Measurements from ENCODE around the gene FBLL1.
"Not testable (repeated sequence)": the region's sequence is repeated elsewhere in the genome, so short reads cannot be mapped to it uniquely, and the experiment has no call there.

The FBLL1 gene

DNA sequence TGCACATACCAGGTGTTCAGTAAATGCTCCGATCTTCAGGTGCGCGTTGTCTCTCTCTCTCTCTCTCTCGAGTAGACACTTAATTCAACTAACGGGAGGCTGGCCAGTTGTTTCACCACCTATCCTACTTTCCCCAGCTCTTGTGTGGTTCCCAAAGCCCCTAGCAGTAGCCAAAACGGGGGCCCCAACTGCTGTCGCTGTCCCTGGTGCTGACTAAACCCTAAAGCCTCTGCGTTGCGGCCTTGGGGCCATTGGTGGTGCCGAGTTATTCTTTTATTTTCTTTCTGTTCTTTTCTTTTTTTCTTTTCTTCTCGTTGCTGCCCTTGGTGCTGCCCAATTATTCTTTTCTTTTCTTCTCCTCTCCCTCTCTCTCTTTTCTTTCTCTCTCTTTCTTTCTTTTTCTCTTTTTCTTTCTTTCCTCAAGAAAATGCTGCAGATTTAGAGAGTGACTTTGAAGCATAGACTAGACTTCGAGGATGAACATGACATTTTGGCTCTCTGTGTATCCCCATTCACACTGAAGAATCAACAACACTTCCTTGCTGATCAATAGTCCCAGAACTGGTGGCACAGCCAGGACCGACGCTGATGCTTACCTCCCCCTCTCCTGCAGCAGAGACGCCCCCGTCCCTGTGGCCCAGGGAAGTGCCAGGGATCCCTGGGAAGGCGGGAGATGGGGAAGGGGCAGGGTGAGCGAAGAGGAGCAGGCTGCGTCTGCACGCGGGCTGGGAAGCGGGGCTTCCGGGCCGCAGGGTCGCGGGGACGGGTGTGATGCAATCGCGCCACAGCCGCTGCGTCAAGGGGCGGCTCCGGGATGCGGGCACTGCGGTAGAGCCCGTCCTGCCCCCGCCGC, at the start of gene FBLL1:
TSS of gene FBLL1 (plus strand) at position 785 of the 853 bp plus-strand sequence. CDS start 200 bp downstream, outside the sequence.
- peak; percentile 7 to 14 for DNase-seq

DNA sequence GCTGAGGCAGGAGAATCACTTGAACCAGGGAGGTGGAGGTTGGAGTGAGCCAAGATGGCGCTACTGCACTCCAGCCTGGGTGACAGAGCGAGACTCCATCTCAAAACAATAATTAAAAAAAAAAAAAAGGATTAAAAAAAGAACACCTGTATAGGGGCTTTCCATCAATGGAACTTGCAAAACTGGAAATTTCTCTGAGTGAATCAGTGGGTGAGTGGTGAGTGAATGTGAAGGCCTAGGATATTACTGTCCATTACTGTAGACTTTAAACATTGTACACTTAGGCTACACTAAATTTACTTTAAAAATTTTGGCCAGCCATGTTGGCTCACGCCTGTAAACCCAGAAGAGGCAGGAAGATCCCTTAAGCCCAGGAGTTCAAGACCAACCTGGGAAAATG, 48.5 kb upstream of the FBLL1 start:
- no peak for DNase-seq

DNA sequence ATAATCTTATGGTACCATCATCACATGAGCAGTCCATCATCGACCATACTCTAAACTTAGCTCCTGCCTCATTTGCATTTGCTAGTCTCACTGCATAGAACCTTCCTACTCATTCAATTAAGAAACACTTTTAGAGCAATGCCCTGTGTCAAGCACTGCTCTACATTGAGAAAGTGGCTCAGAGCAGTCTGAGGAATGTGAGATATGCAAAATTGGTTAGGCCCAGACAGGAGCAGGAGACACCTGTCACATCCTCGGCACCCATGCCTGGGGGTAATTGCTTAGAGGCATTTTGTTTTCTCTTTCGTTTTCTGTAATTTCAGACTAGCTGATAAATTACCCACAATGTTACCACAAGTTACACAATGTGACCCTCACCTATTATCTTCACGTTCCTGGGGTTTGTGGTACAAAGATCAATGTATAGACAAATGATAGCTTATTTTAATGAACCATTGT, 47.7 kb upstream of the FBLL1 start:
- DNase-seq, result no peak

DNA sequence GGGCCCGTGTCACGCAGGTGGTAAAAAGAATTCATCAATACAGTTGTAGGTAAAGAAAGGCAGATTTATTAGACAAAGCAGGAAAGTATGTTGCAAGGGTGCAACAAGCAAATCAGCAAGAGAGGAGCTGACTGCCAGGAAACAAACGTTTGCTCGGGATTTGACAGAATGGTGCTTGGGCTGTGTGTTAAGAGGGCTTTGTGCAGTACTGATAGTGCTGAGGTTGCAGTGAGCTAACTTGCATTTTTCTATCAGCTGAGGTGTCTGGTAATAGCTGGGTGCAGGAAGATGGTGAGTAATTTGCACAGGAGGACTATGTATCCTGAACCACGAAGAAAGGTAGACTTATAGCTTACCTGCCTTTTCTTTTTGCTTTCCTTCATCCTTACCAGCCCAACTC, 46.7 kb upstream of the FBLL1 start:
- DNase-seq, result no peak

DNA sequence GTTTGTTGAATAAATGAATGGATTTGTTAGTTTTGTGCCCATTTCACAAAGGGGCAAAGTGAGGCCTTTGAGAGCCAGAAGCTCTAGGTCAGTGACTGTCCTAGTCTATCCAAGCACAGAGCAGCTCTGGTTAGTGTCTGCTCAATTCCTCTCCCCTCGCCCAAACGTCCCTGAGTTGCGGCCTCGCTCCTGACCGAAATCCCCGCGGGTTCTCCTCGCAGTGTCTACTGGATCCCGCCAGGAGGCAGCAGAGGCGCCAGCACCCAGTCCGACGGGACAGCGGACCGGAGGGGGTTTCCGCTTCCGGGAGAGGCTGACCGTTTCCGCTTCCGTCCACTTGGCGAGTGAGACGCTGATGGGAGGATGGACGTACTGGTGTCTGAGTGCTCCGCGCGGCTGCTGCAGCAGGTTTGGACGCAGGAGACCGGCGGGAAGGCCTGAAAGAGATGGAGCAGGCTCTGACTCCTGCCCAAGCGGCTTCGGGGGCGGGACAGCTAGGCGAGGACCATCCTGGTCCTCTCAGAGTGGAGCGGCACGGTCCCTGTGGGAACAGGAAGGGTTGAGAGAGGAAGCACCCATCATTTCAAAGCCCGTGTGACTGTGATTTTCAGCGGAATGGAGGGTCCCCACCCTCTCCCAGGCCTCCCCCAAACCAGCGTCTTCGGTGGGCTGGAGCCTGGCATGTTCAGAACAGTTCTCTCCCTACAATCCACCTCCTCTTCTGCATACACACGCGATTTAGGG, 42.8 kb upstream of the FBLL1 start, which contains the start of gene RARS1:
TSS of gene RARS1 (plus strand) at position 336 of the 744 bp plus-strand sequence. CDS start at position 364, 28 bp downstream.
- peak; percentile 87 to 89 for DNase-seq

DNA sequence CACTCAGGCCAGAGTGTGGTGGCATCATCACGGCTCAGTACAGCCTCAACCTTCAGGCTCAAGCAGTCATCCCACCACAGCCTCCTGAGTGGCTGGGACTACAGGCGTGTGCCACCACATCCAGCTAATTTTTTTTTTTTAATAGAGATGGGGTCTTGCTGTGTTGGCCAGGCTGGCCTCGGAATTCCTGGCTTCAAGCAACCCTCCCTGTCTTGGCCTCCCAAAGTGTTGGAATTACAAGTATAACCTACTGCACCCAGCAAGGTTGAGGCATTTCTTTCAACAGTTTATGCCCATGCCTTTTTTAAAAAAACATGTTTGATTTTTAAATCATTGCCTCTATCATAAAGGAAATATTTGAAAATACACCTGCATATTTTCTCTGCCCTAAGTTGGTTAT, 40.0 kb upstream of the FBLL1 start:
- DNase-seq, result no peak

DNA sequence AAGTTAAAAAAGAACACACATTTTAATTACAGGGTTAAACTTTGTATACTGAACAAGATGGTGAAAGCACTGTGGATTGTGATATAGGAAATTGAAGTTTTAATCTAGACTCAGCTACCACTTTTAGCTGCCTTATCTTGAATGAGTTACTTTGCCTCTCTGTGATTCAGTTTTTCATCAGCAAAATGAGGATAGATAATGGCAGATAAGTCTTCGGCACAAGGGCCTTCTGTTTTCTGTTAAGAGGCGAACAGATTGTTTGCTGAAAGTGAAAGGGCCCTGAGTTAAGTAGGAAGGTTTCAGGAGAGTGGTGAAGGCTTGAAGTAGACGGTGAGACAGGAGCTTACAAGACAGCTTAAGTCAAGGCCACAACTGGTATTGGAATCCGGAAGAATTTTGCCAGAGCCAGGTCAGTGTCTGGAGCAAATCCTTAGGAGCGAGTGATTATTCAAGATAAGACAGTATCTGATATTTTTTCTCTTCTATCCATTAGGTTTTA, 35.0 kb upstream of the FBLL1 start:
- DNase-seq, result no peak

DNA sequence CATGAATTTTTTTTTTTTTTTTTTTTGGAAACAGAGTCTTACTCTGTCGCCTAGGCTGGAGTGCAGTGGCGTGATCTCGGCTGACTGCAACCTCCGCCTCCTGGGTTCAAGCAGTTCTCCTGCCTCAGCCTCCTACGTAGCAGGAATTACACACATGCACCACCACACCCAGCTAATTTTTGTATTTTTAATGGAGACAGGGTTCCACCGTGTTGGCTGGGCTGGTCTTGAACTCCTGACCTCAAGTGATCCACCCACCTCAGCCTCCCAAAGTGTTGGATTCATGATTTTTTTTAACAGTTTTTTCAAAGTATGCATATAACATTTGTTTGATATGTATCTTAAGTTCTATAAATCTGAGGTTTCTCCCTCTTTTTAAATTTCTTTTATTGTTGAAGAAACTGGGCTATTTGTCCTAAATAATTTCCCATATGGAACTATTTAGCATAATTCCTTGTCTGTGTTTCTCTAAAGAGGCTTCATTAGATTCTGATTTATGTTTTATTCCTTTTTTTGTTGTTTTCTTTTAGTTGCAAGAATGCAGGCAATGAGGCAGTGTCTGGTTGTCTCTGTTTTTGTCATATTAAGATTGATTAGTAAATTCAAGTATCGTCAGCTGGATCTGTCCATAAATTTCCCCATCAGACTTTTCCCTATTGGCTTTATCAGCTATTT, 26.4 kb upstream of the FBLL1 start:
- DNase-seq, result no peak

DNA sequence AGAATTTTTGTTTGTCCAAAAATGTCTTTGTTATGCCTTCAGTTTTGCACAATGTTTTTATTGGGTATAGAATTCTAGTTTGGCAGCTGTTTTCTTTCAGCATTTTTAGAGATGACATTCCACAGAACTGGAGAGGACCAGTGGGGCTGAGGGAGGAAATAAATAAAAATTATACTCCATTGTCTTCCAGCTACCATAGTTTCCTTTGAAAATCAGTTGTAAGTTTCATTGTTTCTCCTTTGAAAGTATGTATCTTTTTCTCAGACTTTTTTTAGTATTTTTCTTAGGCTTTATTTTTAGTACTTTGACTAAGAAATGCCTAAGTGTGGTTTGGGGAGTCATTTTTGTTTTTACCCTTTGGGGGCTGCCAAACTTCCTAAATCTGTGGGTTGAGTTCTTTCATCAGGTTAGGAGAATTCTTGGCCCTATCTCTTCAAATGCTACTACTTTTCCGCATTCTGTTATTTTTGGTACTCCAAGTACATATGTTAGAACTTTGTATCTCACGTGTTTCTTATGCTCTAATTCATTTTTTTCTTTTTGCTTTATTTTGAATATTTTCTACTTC, 15.2 kb upstream of the FBLL1 start:
- DNase-seq, result no peak

DNA sequence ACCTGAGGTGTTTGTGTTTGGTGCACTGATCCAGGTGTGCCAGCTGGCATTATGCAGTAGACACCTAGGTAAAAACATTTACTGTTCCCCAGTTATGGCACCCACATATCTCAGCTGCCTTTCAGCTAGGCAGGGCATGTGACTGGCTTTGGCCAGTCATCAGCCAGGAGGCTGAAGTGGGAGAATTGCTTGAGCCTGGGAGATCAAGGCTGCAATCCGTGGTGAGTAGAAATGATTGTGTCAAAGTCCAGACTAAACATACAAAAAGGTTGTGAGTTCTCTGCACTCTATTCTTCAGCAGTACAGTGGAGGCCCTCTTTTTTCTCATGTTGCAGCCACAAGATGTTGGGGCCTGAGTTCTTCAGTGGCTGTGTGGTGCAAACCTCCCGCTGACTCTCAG, 3.2 kb upstream of the FBLL1 start:
- no peak for DNase-seq

DNA sequence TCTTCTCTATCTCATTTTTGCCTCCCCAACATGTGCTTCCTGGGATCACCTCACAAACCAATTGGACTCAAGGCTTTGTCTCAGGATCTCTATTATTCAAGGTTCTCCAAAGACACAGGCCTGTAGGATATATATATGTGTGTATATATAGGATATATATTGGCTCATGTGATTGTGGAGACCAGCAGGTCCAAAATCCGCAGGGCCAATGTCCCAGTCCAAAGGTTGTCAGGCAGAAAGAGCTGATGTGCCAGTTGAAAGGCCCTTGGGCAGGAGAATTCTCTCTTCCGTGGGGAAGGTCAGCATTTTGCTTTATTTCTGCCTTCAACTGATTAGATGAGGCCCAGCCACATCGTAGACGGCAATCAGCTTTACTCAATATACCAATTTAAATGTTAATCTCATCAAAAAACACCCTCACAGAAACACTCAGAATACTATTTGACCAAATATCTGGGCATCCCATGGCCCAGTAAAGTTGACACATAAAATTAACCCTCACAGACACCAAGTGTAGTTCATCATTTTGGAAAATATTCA, 1.3 kb upstream of the FBLL1 start:
- no peak for DNase-seq

DNA sequence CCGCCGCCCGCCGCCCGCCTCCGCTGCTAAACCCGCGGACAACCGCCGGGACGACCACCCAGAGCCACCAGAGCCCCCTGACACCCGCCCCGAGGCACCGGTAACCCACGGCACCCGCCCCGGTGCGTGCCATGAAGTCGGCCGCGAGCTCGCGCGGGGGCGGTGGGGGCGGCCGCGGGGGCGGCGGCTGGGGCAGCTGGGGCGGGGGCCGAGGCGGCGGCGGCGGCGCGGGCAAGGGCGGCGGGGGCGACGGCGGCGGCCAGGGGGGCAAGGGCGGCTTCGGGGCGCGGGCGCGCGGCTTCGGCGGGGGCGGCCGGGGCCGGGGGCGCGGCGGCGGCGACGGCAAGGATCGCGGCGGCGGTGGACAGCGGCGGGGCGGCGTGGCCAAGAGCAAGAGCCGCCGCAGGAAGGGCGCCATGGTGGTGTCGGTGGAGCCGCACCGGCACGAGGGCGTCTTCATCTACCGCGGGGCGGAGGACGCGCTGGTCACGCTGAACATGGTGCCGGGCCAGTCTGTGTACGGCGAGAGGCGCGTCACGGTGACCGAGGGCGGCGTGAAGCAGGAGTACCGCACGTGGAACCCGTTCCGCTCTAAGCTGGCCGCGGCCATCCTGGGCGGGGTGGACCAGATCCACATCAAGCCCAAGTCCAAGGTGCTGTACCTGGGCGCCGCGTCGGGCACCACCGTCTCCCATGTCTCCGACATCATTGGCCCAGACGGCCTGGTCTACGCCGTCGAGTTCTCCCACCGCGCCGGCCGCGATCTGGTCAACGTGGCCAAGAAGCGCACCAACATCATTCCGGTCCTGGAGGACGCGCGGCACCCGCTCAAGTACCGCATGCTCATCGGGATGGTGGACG, 499 bp downstream of the FBLL1 start:
- no peak for DNase-seq

DNA sequence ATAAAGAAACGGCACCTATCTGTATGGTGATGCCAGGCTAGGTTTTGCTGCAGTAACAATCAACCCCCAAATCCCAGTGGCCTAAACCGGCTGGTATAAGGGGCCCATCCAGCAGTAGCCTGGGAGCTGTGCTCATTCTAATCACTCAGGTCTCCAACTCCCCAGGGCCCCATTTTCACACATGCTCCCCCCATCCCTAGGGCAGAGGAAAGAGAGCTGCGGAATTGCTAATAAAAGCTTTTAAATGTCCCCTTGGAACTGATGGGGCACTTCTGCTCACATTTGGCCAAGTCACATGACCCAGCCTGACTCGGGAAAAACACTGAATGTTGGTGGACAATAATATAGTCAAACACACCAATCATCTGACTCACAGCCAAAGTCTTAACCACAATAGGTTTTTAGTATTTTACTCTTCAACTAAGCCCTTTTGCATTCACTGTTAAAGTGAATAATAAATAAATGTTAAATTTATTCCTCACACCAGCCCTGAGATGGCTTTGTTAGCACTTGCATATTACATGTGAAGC, 1.6 kb downstream of the FBLL1 start:
- no peak for DNase-seq

DNA sequence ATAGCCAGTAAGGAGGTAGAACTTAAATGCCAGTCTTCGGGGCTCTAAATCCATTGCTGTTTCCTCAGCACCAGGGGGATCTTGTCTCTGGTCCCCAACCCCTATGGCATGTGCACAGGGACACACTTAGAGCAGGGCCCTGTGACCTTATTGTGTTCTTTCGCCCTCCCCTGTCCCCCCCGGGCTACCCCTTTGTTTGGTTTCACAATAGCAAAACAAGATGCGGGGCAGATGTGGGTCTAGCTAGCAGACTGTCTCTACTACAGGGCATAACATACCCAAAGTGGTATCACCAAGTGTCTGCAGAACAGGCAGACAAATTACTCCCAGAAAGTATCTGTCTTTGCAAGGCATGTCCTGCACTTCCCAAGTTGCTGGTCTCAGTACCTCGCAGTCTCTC, 2.1 kb downstream of the FBLL1 start:
- no peak for DNase-seq

DNA sequence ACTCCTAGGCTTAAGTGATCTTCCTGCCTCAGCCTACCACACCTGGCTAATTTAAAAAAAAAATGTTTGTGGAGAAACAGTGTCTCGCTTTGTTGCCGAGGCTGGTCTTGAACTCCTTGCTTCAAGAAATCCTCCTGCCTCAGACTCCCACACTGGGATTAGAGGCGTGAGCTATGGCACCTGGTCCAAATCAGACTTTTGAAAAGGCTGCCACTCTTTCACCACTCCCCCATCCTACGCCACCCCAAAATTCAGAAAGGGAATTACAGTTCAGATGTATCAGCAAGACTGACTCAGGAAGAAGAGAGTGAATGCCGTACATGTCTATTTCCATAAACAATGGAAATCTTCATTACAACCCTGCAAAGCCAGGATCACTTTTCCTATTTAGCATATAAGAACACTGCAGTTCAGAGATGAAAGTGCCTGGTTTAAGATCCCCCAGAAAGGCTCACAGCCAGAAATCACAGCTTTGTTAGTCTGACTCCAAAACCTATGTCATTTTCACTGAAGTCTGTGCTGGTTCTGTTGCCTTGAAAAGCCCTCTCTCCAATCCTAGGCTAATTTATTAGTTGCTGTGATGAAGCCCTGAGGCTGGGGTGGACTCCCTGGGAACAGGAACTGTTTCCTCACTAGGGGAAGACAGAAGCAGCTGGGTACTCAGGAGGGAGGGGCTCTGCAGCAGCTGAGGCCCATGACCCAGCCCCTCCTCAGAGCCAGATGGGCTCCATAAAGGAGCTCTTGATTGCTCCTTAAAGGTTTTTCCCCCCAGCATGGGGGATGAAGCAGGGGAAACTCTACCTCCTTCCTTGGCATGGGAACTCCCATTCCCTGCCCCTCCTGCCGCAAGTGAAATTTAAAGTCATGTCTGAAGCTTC, 3.1 kb downstream of the FBLL1 start:
- DNase-seq, result no peak

DNA sequence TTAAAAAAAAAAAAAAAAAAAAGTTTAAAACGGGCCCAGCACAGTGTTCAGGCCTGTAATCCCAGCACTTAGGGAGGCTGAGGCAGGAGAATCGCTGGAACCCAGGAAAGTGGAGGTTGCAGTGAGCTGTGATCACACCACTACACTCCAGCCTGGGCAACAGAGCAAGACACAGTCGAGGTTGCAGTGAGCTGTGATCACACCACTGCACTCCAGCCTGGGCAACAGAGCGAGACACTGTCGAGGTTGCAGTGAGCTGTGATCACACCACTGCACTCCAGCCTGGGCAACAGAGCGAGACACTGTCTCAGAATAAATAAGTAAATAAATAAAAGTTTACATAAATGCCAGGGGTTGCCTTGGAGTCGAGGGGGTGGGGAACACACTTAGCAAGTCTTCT, 5.2 kb downstream of the FBLL1 start:
- not testable (repeated sequence) for DNase-seq

DNA sequence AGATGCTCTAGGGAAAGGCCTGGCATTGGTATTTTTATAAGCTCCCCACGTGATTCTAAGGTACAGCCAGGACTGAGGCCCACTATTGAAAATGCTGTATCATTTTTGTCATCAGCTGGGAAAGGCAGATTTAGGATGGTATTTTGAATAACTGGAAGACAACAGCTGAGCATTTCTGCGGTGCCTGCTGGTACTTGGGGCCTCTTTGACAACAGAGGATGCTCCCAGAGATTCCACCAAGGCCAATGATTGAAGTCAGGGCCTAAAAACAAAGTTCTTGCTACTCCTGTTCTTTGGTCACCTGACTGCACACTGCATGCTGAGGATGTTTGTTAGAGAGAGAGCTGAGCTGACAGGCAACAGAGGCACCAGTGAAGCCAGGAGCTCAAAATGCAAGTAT, 8.1 kb downstream of the FBLL1 start:
- DNase-seq, result no peak

DNA sequence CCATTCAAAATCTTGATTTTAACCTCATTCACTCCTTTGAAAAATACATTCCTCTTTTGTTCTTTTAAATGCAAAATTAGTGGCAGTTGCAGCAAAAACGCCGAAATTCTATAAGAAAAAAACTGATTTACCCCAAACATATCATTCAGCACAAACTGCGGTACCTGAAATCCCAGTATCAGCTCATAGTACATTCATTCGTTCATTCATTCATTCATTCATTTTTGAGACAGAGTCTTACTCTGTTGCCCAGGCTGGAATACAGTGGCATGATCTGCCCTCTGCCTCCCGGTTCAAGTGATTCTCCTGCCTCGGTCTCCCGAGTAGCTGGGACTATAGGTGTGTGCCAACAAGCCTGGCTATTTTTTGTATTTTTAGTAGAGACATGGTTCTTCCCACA, 20.4 kb downstream of the FBLL1 start:
- DNase-seq, result no peak

DNA sequence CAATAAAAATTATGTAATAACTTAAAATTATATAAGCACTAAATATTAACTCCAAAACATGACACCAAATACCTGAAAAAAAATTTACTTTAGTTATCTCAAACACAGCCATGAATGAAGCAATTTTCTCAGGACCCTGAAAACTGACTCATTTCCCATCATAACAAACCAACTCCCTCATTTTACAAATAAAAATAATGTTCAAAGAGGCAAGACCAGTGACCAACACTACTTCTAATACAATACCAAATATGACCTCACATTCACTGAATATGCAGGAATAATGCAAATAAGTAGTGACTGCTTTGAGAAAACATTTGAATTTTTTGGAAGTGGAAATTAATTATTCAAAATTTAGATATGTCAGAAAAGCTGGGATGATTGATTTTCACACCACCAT, 21.6 kb downstream of the FBLL1 start:
- no peak for DNase-seq

DNA sequence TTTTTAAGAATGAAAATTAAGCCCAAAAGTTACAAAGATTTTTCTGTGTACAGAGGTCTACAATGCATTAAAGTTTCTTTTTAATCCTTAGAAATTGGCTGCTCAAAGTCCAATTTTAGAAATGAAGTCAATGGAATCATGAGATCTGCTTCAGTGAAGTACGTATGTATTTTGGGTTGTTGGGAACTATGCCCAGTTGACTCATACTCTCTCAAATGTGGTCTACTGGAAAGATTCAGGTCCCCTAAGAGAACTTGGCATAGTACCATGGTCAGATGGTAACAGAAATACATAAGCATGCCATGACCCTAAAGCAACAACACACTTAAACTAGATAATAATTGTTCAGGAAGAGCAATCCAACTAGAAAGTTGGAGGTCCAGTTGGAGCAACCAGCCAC, 23.0 kb downstream of the FBLL1 start:
- no peak for DNase-seq

Measured in stimulated activated CD4-positive, alpha-beta T cell treated with anti-CD3 and anti-CD28 coated beads, Interleukin-2, amount 100 ng/mL, for 48 hours (primary cell).